ENCODE data around the gene EFL1. TPM values are rescaled to one million over a fixed set of nuclear protein-coding genes. Genes with fewer than 3 reads are reported as not detected.
A peak's percentile ranks its signal among the peaks of the same experiment; 100 is the strongest.
"Not testable (repeated sequence)": the region's sequence is repeated elsewhere in the genome, so short reads cannot be mapped to it uniquely, and the experiment has no call there.

EFL1 gene
- total and polyA plus RNA-seq, 4 donors: 3.2 to 10.1 (median 6.1) TPM

DNA sequence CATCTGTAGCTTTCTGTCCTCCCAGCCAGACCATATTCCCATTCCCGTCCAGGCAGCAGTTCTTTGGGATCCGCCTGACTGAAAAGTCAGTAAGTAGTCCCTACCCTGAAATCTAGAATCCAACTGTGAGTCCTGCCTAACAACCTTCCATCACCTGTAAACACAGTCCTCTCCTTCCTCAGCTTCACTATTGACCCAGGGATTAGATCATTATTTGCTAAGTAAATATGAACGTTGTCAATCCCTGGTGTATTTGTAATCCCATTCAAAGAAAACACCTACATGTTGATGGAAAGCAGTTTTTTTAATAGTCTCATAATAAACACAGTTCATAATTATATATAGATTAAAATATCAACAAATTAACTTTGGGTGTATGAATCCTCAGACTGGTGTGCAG, 816 bp upstream of the EFL1 start (continued):
- TF ChIP-seq, protein P1, sequence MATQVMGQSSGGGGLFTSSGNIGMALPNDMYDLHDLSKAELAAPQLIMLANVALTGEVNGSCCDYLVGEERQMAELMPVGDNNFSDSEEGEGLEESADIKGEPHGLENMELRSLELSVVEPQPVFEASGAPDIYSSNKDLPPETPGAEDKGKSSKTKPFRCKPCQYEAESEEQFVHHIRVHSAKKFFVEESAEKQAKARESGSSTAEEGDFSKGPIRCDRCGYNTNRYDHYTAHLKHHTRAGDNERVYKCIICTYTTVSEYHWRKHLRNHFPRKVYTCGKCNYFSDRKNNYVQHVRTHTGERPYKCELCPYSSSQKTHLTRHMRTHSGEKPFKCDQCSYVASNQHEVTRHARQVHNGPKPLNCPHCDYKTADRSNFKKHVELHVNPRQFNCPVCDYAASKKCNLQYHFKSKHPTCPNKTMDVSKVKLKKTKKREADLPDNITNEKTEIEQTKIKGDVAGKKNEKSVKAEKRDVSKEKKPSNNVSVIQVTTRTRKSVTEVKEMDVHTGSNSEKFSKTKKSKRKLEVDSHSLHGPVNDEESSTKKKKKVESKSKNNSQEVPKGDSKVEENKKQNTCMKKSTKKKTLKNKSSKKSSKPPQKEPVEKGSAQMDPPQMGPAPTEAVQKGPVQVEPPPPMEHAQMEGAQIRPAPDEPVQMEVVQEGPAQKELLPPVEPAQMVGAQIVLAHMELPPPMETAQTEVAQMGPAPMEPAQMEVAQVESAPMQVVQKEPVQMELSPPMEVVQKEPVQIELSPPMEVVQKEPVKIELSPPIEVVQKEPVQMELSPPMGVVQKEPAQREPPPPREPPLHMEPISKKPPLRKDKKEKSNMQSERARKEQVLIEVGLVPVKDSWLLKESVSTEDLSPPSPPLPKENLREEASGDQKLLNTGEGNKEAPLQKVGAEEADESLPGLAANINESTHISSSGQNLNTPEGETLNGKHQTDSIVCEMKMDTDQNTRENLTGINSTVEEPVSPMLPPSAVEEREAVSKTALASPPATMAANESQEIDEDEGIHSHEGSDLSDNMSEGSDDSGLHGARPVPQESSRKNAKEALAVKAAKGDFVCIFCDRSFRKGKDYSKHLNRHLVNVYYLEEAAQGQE (IDR thresholded peaks at IDR 0.05): peak; percentile 23
- TF ChIP-seq, protein P2, sequence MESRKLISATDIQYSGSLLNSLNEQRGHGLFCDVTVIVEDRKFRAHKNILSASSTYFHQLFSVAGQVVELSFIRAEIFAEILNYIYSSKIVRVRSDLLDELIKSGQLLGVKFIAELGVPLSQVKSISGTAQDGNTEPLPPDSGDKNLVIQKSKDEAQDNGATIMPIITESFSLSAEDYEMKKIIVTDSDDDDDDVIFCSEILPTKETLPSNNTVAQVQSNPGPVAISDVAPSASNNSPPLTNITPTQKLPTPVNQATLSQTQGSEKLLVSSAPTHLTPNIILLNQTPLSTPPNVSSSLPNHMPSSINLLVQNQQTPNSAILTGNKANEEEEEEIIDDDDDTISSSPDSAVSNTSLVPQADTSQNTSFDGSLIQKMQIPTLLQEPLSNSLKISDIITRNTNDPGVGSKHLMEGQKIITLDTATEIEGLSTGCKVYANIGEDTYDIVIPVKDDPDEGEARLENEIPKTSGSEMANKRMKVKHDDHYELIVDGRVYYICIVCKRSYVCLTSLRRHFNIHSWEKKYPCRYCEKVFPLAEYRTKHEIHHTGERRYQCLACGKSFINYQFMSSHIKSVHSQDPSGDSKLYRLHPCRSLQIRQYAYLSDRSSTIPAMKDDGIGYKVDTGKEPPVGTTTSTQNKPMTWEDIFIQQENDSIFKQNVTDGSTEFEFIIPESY (IDR thresholded peaks at IDR 0.05): peak; percentile 22
- TF ChIP-seq HNF4A (conservative IDR thresholded peaks at IDR 0.05): peak in 1 of 2 donors; percentile 45
- TF ChIP-seq FOXA1 (IDR thresholded peaks at IDR 0.05): peak; percentile 100
- peak in 1 of 2 donors; percentile 18 for TF ChIP-seq GABPA (IDR thresholded peaks at IDR 0.05 in 1 of 2, conservative IDR thresholded peaks at IDR 0.05 in 1 of 2)
- peak; percentile 78 for TF ChIP-seq ATF3 (IDR thresholded peaks at IDR 0.05)

- H3K4me3 ChIP-seq (ENCODE audit: low read depth in 1 of 3, low read length in 3 of 3): peak overlapping the region; percentile 70 to 93 (median 79)
- peak overlapping the region; percentile 87 to 90 for H3K27ac ChIP-seq (ENCODE audit: low read depth in 1 of 2, low read length in 2 of 2)
- peaks cover 2 to 16% (median 8%) of the 10 kb centered on the region in 4 donors for H3K4me1 ChIP-seq (ENCODE audit: control insufficient read depth in 4 of 4, insufficient read depth in 4 of 4, low read length in 3 of 4)
- H3K9ac ChIP-seq (ENCODE audit: low read depth in 1 of 2, low read length in 2 of 2): peak overlapping the region; percentile 47 to 78
- TF ChIP-seq, protein P1 (IDR thresholded peaks at IDR 0.05): peak; percentile 25
- TF ChIP-seq RXRA (IDR thresholded peaks at IDR 0.05): peak in 1 of 2 donors; percentile 6
- not testable (repeated sequence) for H3K36me3 ChIP-seq (ENCODE audit: control insufficient read depth in 4 of 4, insufficient read depth in 3 of 4, low read depth in 1 of 4, low read length in 3 of 4); H3K9me3 ChIP-seq (ENCODE audit: control insufficient read depth in 4 of 4, low read length in 3 of 4); H3K27me3 ChIP-seq (ENCODE audit: control insufficient read depth in 4 of 4, insufficient read depth in 4 of 4, low read length in 3 of 4)
- peak; percentile 39 for DNase-seq (ENCODE audit: low spot score)
- 3% methylated on average over 19 of the region's 19 CpGs for WGBS
Observed at GRCh38 chr15:82261566-82262421, 740 bp downstream of the EFL1 start.

DNA sequence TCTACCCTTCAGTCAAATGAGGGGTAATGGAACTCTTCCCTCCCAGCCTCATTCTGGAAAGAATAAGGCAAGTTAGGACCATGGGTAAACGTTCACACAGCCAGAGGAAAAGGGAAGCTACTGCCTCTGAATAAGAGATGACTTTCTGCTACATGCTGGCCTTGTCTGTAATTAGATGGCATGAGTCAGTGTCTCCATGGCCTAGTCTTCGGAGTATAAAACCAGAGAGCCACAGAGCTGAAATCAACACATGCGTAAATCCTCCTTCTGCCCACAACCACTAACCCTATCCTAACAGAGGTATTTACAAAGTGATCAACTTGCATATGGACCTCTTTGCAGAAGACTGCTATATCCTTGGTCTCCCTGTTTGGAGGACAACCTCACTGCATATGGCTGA, 14.3 kb downstream of the EFL1 start:
- not testable (repeated sequence) for H3K36me3 ChIP-seq (ENCODE audit: control insufficient read depth in 4 of 4, insufficient read depth in 3 of 4, low read depth in 1 of 4, low read length in 3 of 4); H3K9ac ChIP-seq (ENCODE audit: low read depth in 1 of 2, low read length in 2 of 2); H3K9me3 ChIP-seq (ENCODE audit: control insufficient read depth in 4 of 4, low read length in 3 of 4); H3K27ac ChIP-seq (ENCODE audit: low read depth in 1 of 2, low read length in 2 of 2); H3K4me1 ChIP-seq (ENCODE audit: control insufficient read depth in 4 of 4, insufficient read depth in 4 of 4, low read length in 3 of 4); DNase-seq (ENCODE audit: low spot score); H3K27me3 ChIP-seq (ENCODE audit: control insufficient read depth in 4 of 4, insufficient read depth in 4 of 4, low read length in 3 of 4); H3K4me3 ChIP-seq (ENCODE audit: low read depth in 1 of 3, low read length in 3 of 3)
- 96% methylated on average over 3 of the region's 3 CpGs for WGBS

DNA sequence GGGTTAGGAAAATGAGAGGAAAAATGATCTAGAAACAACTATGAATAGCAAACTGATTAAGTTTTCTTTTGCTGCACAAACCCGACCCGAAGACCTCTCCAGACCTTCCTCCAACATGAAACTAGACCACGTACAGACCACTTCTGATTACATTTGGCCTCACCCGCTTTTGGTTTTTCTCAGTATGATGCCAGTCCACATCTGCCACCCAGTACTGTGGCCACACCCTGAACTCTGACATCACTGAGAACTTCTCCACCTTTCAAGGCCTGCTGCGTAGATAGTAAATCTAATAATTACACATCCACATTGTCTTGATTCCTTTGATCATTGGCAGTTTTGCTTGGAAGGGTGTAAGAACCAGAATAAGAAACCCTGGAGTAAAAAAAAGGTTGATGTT, 16.6 kb downstream of the EFL1 start:
- not testable (repeated sequence) for H3K4me3 ChIP-seq (ENCODE audit: low read depth in 1 of 3, low read length in 3 of 3); H3K9ac ChIP-seq (ENCODE audit: low read depth in 1 of 2, low read length in 2 of 2); H3K4me1 ChIP-seq (ENCODE audit: control insufficient read depth in 4 of 4, insufficient read depth in 4 of 4, low read length in 3 of 4); DNase-seq (ENCODE audit: low spot score); H3K27ac ChIP-seq (ENCODE audit: low read depth in 1 of 2, low read length in 2 of 2); H3K9me3 ChIP-seq (ENCODE audit: control insufficient read depth in 4 of 4, low read length in 3 of 4); H3K27me3 ChIP-seq (ENCODE audit: control insufficient read depth in 4 of 4, insufficient read depth in 4 of 4, low read length in 3 of 4); H3K36me3 ChIP-seq (ENCODE audit: control insufficient read depth in 4 of 4, insufficient read depth in 3 of 4, low read depth in 1 of 4, low read length in 3 of 4)
- WGBS: 92% methylated on average over 5 of the region's 5 CpGs

GRCh38 chr15:82243644-82244043, 18.9 kb downstream of the EFL1 start:
- not testable (repeated sequence) for DNase-seq (ENCODE audit: low spot score); H3K4me3 ChIP-seq (ENCODE audit: low read depth in 1 of 3, low read length in 3 of 3); H3K9me3 ChIP-seq (ENCODE audit: control insufficient read depth in 4 of 4, low read length in 3 of 4); H3K4me1 ChIP-seq (ENCODE audit: control insufficient read depth in 4 of 4, insufficient read depth in 4 of 4, low read length in 3 of 4); H3K27me3 ChIP-seq (ENCODE audit: control insufficient read depth in 4 of 4, insufficient read depth in 4 of 4, low read length in 3 of 4); H3K27ac ChIP-seq (ENCODE audit: low read depth in 1 of 2, low read length in 2 of 2); H3K9ac ChIP-seq (ENCODE audit: low read depth in 1 of 2, low read length in 2 of 2)
- H3K36me3 ChIP-seq (ENCODE audit: control insufficient read depth in 4 of 4, insufficient read depth in 3 of 4, low read depth in 1 of 4, low read length in 3 of 4): peaks cover 4 to 20% (median 13%) of the 10 kb centered on the region in 4 donors
- 75% methylated on average over 3 of the region's 5 CpGs for WGBS

Data from liver (tissue), 9 donors.